Measurements from ENCODE around the gene DTX1.

DTX1 gene

DNA sequence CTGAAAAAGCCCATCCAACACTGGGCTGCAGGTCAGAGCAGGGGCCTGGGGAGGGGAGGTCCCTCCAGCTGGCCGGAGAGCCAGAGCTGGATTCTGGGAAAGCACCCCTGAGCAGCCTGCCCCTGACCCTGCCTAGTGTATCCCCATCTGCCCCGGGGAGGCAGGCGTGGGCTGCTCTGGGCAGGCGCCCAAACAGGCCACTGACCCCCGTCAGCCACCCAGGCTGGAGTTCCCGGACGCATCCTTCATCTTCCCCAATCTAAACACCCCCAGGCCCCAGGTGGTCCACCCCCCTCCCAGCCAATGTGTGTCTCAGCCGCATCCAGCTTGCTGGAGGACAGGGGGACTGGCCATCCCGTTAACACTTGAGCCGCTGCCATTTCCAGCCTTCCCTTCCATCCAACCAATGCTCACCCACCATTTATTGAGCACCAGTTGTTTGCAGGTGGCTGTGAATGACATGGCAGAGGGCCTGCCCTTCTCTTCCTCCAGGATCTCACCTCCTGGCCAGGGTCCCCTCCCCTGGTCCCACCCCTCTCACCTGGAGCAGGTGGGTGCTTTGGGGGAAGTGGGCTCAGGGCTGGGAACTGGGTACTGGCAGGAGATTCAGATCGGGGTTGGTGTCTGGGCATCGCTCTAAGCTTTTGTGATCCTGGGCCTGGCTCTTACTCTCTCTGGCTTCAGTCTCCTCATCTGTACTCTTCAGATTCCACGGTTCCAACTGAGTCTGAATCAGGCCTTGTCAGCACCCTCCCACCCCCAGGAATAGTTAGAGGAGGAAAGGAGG is 743 bp upstream of the DTX1 start:
- DNase-seq (ENCODE audit: low read depth in 2 of 2) = no peak

GRCh38 chr12:113056381-113056630 is 224 bp upstream of the DTX1 start:
- DNase-seq (ENCODE audit: low read depth in 2 of 2) = no peak

- no peak for DNase-seq (ENCODE audit: low read depth in 2 of 2)
Observed at GRCh38 chr12:113057565-113058485, 1.3 kb downstream of the DTX1 start.

DNA sequence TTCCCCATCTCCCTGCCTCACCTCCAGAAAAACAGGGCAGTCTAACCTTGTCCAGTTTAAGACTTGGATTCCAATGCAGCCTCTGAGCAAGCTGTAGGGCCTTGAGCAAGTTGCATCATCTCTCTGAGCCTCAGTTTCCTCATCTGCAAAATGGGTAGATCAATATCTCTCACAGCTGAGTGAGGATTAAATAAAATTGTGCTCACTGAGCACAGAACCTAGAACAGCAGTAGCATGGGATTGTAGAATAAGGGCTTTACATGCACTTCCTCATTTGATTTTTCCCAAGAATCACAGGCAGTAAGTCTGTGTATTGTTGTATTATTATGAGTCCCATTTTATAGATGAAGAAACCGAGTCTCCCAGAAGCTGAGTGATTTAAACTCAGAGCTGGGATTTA is 2.0 kb downstream of the DTX1 start:
- DNase-seq (ENCODE audit: low read depth in 2 of 2) = no peak

DNA sequence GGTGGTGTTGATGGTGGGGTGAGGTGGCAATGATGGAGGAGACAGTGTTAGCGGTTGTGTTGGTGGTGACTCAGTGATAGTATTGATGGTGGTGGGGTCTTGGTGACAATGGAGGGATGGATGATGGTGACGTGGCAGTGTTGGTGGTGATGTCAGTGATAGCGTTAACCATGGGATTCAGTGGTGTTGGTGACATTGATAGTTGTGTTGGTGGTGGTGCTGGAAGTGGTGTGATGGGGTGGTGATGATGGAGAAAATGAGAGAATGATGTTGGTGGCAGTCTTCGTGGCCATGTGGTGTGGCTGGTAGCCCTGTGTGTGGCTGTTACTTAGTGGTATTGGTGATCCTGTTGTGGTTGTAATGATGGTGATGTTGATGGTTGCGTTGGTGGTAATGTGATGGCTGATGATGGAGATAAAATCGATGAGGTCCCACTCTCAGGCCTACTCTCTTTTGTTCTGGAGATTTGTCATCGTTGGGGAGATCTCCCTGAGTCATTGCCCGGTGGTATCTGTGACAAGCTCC is 2.6 kb downstream of the DTX1 start:
- no peak for DNase-seq (ENCODE audit: low read depth in 2 of 2)

DNA sequence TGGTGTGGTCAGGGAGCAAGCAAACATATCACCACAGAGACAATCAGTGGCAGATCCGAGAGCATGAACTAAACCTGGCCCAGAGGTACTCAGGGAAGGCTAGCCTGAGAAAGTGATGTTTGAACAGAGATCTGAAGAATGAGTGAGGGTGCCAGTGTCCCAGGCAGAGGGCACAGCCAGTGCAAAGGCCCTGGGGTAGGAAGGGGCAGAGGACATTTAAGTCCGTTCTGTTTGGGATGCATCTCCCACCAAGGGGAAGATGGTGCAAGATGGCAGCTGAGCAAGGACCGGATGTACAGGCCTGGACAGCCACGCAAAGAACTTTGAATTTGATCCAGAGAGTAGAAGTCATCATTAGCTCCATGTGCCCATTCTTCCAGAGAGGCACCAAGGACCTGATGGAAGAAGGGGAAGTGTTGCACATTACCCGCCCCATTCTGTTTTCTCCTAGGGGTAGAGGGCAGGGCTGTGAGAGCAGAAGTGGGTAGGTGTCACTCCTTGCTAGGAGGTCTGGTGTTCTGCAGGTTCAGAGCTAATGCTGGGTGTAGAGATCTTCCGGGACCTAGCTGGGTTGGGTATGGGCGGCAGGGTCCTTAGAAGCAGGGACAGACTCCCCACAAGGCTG is 3.9 kb downstream of the DTX1 start:
- no peak for DNase-seq (ENCODE audit: low read depth in 2 of 2)

DNA sequence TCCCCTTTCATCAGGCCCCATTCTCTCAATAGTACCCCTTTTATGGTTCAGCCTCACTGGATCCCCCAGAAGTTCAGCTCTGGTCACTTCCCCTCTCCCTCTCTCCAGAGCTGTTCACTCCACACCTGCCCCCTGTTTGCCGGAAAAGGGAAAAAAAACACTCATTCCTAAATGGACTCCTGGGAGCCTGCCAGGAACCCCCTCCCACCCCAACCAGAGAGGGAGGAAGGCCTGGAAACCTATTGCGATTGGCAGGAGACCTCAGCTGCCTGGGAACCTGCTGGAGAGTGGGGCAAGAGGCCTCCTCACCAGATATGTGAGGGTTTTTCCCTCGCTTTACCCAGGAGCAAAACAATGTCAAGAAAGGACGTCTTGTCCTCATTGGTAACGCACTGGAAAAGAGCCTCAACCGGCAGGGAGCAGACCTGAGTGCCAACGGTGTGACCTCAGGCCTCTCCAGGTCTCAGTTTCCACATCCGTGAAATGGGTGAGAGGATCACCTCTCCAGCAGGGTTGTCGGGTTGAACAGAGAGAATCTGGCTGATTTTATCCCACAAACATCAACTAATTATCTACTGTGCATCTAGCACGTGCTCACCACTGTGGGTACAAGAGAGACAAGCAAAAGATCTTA is 4.6 kb downstream of the DTX1 start:
- no peak for DNase-seq (ENCODE audit: low read depth in 2 of 2)

DNA sequence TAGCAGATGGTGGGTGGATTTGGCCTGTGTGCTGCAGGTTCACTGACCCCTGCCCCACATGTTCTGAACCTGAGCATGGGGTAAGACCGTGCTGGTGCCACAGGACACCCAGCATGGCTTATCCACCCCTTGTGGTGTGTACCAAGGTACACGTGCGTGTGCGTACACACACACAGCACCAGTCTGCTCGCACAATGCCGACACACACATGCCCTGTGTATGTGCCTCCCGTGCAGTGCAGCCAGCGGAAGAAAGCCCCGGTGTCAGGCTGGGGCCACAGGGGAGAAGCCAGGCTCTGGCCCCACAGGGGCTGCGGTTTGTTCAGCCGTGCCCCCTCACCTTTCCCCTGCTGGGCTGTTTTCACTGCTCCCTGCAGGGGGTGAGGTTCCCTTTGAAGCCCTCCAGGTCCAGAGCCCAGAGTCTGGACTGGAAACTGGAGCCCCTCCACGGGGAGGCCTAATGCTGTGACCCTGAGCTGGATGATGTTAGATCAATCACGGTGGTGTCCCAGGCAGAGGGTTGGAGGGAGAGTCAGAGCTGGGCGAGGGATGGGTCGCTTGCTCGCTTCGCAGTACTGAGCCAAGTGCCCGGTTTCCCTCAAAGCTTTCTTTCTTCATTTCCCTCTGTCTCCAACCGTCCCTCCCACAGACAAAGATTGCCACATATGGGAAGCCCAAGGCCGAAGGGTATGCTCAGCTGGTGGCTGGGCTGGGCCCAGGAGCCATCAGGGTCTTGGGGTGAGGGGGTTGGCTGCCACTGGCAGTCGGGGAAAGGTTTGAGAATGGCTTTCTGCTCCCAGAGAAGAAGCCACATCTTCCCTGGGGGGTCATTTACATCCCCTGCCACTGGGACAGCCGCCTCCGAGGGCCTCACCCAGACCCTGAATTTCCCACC is 6.2 kb downstream of the DTX1 start:
- DNase-seq (ENCODE audit: low read depth in 2 of 2) = no peak

GRCh38 chr12:113063396-113064350 is 7.1 kb downstream of the DTX1 start:
- no peak for DNase-seq (ENCODE audit: low read depth in 2 of 2)

- DNase-seq (ENCODE audit: low read depth in 2 of 2) = no peak
Observed at GRCh38 chr12:113064395-113065125, 8.0 kb downstream of the DTX1 start.

- no peak for DNase-seq (ENCODE audit: low read depth in 2 of 2)
Observed at GRCh38 chr12:113065126-113066007, 8.8 kb downstream of the DTX1 start.

- no peak for DNase-seq (ENCODE audit: low read depth in 2 of 2)
Observed at GRCh38 chr12:113066813-113067400, 10.4 kb downstream of the DTX1 start.

DNA sequence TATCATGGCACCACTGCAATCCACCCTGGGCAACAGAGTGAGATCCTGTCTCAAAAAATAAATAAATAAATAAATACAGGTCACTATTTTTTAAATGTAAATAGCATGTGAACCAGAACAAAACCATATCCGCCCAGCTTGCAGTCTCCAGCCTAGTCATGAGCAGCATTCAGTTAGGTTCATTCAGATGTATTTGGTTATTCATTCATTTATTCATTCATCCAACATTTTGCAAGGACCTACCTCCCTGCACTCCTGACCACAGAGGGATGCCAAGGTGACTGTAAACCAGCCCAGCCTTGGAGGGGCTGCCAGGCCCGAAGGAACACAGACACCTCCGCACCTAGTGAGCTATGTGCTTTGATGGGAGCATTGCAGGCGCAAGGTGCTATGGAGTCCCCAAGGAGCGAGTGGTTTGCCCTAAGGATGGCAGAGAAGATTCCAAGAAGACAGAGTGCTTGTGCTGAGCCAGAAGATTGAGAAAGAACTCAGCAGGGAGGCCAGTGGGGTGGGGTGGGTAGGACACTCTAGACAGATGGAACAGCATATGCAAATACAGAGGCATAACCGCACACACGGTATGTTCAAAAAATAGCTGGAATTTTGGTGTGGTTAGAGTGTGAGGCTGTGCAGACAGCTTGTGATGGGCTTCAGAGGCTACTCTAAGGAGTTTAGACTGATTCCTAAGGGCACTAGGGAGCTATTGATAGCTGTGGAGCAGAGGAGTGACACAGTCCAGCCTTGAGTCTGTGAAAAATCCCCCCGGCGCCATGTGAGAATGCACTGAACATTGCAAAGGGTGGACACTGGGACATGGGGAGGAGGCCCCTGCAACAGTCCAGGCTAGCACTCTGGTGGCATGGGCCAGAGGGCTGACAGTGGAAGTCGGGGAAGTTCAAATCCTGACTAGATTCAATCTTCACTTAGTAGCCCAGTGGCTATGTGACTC is 11.7 kb downstream of the DTX1 start:
- no peak for DNase-seq (ENCODE audit: low read depth in 2 of 2)

GRCh38 chr12:113069149-113069548 is 12.6 kb downstream of the DTX1 start:
- no peak for DNase-seq (ENCODE audit: low read depth in 2 of 2)

DNA sequence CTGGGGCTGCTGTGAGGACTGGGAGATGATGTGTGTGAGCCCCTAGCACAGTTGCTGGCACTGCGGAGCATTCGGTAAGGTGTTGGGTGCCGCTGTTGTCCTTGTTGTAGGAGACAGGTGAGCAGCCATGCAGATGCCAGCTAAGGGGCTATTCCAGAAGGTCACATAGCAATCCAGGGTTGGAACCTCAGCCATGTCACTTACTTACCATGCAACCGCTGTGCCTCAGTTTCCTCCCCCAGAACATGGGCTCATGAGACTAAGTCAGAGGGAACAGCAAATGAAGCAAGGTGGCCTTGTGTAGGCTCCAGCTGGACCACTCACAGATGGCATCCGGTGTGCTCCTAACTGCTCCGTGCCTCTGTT is 13.2 kb downstream of the DTX1 start:
- DNase-seq (ENCODE audit: low read depth in 2 of 2) = no peak

DNA sequence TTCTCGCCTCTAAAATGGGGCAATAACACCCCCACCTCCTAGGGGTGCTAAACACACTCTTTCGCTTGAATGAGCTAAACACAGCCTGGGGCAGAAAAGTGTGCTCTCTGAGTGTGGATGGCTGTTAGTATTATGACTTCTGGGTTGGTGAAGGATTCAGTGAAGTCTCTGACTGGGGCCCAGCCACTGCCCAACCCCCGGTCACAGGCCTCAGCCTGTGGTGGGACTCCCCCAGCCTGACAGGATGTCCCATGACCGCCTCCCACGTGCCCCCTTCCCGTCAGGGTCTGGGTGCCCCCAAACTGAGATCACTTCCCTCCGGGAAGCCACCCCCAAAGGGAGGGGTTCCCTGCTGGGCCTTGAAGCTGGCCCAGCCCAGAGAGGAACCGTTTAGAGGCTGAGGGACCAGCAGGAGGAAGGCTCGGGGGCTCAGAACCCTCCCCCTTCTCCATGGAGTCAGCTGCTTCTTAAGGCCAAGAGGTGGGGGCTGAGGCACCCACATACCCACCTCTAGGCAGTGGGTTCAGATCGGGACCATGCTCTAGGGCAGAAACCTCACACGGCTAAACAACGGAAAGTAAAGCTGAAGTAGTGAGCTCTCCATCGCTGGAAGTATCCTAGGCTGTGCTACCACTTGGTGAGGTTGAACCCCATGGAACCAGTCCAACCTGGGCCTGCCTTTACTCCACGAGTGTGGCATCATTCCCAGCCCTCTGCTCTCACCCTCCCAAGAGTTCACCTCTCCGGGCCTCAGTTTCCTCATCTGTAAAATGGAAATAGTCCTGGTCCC is 13.8 kb downstream of the DTX1 start:
- DNase-seq (ENCODE audit: low read depth in 2 of 2) = peak in 1 of 2 donors; percentile 14

Data from stimulated activated CD8-positive, alpha-beta memory T cell treated with anti-CD3 and anti-CD28 coated beads, Interleukin-7, amount 100 ng/mL, for 4 hours (primary cell).